Activated naive CD4-positive, alpha-beta T cell treated with Interleukin-2 at 50 U/mL for 16 hours (primary cell): ENCODE results near the gene ZBTB47.

ENCODE experiments used
- DNase-seq: peaks from one replicate; pipeline ENCODE4 v3.0.0-alpha.2; 2020

ZBTB47 gene

GRCh38 chr3:42701371-42702065 is 48.0 kb downstream of the ZBTB47 start:
- peak; percentile 56 for DNase-seq

- DNase-seq = no peak
These were observed 48.8 kb downstream of the ZBTB47 start, which contains the start of gene HHATL for GRCh38 chr3:42702066-42702951. TSS of gene HHATL (minus strand) at chr3:42702798. CDS start at chr3:42700826, 1,972 bp downstream.

GRCh38 chr3:42702982-42703694 is 49.6 kb downstream of the ZBTB47 start:
- DNase-seq = no peak

GRCh38 chr3:42703695-42704025 is 50.2 kb downstream of the ZBTB47 start:
- DNase-seq = no peak

- DNase-seq = no peak
These were observed 50.8 kb downstream of the ZBTB47 start for GRCh38 chr3:42704136-42704841.

GRCh38 chr3:42705058-42705767 is 51.7 kb downstream of the ZBTB47 start:
- DNase-seq = no peak

GRCh38 chr3:42705962-42706585 is 52.6 kb downstream of the ZBTB47 start:
- no peak for DNase-seq

- no peak for DNase-seq
These were observed 53.5 kb downstream of the ZBTB47 start for GRCh38 chr3:42706721-42707619.

- DNase-seq = no peak
These were observed 54.3 kb downstream of the ZBTB47 start for GRCh38 chr3:42707620-42708355.

GRCh38 chr3:42708611-42709151 is 55.2 kb downstream of the ZBTB47 start:
- no peak for DNase-seq

GRCh38 chr3:42709621-42710020 is 56.1 kb downstream of the ZBTB47 start:
- DNase-seq = no peak

- no peak for DNase-seq
These were observed 57.0 kb downstream of the ZBTB47 start for GRCh38 chr3:42710323-42711021.

- no peak for DNase-seq
These were observed 58.2 kb downstream of the ZBTB47 start for GRCh38 chr3:42711491-42712343.

GRCh38 chr3:42712344-42712648 is 58.8 kb downstream of the ZBTB47 start:
- DNase-seq = no peak

GRCh38 chr3:42712688-42713372 is 59.3 kb downstream of the ZBTB47 start:
- DNase-seq = no peak

- no peak for DNase-seq
These were observed 60.2 kb downstream of the ZBTB47 start for GRCh38 chr3:42713747-42714146.

GRCh38 chr3:42714171-42714852 is 60.8 kb downstream of the ZBTB47 start:
- no peak for DNase-seq
